Measurements from ENCODE around the gene BCL7C.

- TF ChIP-seq ZNF790 (CRISPR knock-in tag; IDR thresholded peaks at IDR 0.05; ENCODE audit: borderline replicate concordance) = no peak
- TF ChIP-seq EP300 (IDR thresholded peaks at IDR 0.05; ENCODE audit: low read depth in 2 of 2, low read length in 2 of 2) = no peak
- TF ChIP-seq EP300 (CRISPR knock-in tag; IDR thresholded peaks at IDR 0.05; ENCODE audit: borderline replicate concordance) = no peak
- no peak for TF ChIP-seq YEATS4 (CRISPR knock-in tag; IDR thresholded peaks at IDR 0.05; ENCODE audit: borderline replicate concordance)
- no peak for TF ChIP-seq HOXA9 (CRISPR knock-in tag; IDR thresholded peaks at IDR 0.05; ENCODE audit: borderline replicate concordance)
- TF ChIP-seq POLR2AphosphoS5 (IDR thresholded peaks at IDR 0.05; ENCODE audit: low read depth, low read length) = no peak
- TF ChIP-seq PHF20 (CRISPR knock-in tag; IDR thresholded peaks at IDR 0.05) = no peak
- no peak for TF ChIP-seq MNT (IDR thresholded peaks at IDR 0.05)
Measured at GRCh38 chr16:30923554-30924075, 29.7 kb upstream of the BCL7C start, which contains the start of gene FBXL19.

Data from HepG2 (cell line).